GM20000 (cell line): ENCODE measurements around the gene FGD2.
"Not testable (repeated sequence)": the region's sequence is repeated elsewhere in the genome, so short reads cannot be mapped to it uniquely, and the experiment has no call there.

ENCODE experiments used
- DNase-seq: peaks from one replicate; pipeline ENCODE4 v3.0.0; 2012; ENCODE audit warnings: low spot score
- TF ChIP-seq, protein P1 (sequence below): IDR thresholded peaks from 2 replicates; pipeline ENCODE4 v1.5.1; 2012; ENCODE audit warnings: mild to moderate bottlenecking, control low read depth; ENCODE audit errors: extremely low read depth, missing control alignments

FGD2 gene

DNA sequence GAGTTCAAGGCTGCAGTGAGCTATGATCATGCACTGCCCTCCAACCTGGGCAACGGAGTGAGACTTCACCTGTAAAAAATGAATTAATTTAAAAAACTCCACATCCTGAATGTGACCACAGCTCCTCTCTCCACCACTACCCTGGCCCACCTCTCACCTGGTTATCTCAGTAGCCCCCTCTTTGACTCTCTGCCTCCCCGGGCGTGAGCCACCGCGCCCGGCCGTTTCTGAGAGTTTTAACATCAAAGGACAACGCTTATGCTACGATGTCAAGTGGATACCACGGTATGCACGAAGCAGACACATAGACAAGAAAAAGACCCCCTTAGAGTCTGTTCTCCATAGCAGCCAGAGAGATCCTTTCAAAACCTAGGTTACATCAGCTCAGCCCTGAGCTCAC is 48.7 kb downstream of the FGD2 start:
- DNase-seq: no peak
- TF ChIP-seq, protein P1, sequence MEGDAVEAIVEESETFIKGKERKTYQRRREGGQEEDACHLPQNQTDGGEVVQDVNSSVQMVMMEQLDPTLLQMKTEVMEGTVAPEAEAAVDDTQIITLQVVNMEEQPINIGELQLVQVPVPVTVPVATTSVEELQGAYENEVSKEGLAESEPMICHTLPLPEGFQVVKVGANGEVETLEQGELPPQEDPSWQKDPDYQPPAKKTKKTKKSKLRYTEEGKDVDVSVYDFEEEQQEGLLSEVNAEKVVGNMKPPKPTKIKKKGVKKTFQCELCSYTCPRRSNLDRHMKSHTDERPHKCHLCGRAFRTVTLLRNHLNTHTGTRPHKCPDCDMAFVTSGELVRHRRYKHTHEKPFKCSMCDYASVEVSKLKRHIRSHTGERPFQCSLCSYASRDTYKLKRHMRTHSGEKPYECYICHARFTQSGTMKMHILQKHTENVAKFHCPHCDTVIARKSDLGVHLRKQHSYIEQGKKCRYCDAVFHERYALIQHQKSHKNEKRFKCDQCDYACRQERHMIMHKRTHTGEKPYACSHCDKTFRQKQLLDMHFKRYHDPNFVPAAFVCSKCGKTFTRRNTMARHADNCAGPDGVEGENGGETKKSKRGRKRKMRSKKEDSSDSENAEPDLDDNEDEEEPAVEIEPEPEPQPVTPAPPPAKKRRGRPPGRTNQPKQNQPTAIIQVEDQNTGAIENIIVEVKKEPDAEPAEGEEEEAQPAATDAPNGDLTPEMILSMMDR: no peak

DNA sequence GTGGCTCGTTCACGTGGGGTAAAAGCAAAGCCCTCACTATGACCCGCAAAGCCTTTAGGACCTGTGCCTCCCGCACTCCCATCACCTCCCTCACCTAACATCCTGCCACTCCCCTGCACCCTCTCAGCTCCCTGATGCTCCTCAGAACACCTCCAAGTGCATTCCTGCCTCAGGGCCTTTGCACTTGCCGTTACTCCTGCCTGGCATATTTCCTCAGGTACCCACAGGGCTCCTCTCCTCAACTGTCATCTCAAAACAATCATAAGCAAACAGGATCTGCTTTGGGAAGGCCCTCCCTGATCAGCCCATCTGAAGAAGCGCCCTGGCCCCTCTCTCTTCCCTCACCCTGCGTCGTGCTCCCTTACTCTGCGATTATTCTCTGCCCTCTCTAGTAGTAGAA is 49.1 kb downstream of the FGD2 start:
- TF ChIP-seq, protein P1: no peak
- DNase-seq: no peak

DNA sequence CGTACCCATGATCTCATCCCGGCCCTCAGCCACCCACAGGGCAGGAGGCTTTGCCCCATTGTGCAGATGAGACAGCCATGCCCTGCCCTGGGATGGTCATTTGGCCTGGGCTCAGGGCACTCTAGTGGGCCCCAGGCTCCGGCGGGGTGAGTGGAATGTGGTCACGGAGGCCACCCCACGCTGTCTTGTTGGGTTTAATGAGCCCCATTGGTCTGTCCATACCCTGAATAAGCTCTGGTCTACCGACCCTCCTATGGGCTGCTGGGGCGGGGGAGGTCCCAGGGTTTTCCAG is 50.6 kb downstream of the FGD2 start:
- TF ChIP-seq, protein P1: no peak

DNA sequence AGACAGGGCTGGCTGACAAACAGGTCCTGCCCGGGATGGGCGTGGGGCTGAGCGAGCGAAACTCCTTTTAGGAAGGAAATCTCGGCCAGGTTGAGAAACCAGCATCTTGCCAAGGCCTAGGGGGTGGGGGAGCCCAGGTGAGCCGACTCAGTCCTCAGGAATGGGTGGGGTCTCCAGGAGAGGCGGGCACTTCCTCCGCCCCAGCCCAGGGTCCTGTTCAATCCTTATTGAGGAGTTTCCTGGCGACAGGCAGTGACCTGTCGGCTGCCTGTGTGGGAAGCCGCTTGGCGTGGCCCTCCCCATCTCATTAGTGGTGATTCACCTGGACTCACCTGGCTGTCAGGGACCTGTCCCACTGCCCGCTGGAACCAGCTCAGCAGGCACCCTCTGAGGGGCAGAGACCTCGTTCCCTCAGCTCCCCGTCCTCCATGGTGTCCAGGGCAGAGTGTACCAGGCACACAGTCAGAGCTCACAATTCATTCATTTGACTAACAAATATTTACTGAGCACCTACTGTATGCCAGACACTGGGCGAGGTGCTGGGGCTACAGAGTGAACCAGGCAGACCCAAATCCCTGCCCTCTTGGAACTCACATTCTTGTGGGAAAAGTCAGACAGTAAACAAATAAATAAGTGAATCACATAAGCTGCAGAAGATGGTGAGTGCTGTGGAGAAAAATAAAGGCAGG is 51.1 kb downstream of the FGD2 start:
- TF ChIP-seq, protein P1: no peak
- DNase-seq: no peak

More for the DNA sequence above, 50.6 kb downstream of the FGD2 start:
- no peak for DNase-seq

DNA sequence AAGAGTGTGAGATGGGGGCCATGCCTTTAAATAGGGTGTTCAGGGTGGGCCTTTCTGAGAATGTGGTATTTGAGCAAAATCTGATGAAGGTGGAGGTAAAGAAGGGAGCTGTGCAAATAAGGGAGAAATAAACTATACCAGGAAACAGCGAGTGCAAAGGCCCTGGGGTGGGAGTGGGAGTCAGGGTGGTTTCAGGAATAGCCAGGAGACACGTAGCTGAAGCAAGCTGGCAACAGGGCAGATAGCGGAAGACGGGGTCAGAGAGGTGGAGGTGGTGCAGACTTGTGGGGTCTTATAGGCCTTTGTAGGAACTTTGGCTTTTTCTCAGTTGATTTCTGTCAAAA is 51.6 kb downstream of the FGD2 start:
- no peak for DNase-seq
- TF ChIP-seq, protein P1: no peak

DNA sequence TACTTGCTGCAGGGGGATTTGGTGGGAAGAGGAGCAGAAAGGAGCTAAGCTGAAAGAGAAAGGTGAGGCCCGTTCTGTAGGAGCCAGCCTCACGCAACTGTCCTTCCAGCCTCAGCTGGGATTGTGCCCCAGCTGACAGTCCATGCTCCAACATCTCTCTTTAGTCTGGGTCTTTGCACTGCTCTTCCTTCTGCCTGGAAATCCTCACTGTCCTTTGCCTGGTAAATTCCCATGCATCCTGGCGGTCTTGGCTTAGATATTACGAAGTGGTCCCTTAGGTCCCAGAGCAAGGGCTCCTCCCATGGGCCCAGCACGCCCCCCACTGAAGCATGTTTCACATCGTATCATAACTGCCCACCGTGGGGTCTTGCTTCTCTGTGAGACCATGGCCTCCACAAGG is 52.2 kb downstream of the FGD2 start:
- TF ChIP-seq, protein P1: no peak
- DNase-seq: no peak

DNA sequence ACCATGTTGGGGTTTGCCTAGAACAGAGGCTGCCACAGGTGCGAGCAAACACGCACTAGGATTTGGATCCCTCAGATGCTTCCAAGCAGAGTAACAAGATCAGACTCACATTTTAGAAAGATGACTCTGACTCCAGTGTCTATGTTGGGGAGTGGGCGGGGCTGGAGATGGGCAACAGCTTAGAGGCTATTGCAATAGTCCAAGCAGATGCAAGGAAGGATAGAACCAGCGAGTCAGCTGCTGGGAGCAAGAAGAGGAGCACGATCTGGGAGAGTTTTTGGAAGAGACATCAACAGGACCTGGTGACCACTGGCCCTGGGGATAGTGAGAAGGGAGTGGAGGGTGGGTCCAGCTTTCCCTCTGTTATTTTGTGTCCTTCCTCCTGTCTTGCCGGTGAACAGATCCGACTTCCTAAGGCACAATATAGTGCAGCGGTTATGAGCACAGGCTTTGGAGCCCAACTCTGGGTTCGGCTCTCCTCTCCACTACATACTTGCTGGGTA is 52.7 kb downstream of the FGD2 start:
- no peak for DNase-seq
- TF ChIP-seq, protein P1: no peak

DNA sequence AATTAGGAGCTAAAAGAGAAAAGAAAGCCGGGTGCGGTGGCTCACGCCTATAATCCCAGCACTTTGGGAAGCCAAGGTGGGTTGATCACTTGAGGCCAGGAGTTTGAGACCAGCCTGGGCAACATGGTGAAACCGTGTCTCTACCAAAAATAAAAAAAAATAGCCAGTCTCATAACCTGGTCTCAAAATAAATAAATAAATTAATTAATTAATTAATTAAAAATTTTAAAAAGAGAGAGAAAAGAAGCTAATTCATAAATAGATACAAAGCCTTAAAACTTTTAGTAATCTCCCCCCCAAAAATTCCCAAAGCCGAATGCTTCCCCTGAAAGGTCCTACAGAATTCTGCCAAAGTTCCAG is 53.5 kb downstream of the FGD2 start:
- not testable (repeated sequence) for DNase-seq
